Activated CD8-positive, alpha-beta memory T cell treated with anti-CD3 and anti-CD28 coated beads, Interleukin-2, amount 50 U/mL, for 4 hours (primary cell): Measurements from ENCODE around the gene FXYD7.

Experiments used
- DNase-seq: peaks from one replicate; pipeline ENCODE4 v3.0.0-alpha.2; 2020

FXYD7 gene

DNA sequence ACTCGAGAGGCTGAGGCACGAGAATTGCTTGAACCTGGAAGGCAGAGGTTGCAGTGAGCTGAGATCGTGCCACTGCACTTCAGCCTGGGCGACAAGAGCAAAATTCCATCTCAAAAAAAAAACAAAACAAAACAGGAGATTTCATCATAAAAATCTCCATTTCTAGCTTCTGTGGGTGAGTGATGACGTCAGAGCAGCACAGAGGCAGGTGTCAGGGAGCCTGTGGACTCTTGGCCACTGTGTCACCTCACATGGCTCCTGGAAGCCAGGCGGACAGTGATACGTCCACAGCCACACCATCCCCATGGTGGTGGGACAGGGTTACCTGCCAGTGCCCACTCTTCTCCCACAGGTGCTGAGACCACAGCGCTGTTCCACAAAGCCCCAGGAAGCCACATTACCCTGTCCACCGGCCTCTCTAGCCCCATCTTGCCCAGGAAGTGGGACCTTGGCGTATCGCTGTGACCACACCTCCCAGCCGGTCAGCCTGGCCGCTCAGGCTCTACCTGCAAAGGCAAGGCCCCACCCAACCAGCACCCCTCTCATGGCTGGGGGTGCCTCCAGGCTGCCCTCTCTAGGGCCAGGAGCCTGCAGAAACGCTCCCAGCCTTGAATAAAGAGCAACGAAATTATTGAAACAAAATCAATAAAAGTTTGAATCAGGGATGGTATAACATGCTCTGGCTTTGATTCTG lies 29.9 kb upstream of the FXYD7 start:
- DNase-seq = no peak

DNA sequence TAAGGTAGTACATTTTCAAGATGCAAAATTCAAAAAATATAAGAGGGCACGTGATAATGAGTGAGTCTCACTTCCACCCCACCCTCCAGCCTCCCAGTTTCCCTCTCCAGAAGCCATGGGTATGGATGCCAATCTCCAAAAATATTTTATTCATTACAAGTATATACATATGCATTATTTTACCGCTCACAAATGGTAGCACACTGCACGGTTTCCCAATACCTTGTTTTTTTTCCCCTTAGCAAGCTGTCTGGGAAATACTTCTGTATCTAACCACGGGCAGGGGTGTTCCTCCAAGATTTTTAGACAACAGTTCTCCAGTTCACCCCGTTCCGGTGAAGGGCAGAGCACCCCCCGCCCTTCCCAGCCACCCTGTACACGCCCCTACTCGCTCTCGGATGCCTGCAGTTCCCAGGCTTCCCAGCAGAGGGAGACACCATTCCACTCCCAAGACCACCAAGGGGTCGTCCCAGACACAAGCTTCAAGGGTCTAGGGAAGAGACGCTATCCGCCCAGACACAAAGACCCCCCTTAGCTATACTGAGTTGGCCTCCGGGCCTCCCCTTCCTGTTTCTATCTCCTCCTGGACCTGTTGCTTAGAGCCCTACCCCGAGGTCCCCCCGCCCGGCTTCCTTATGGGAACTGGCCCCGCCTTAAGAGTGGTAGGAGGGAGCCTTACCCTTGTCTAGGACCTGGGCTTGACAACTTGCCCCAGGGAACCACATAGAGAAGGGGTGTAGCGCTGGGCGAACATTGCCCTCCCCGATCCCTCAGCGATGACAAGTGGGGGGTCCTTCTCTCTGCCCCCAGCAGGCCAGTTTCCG lies 28.5 kb upstream of the FXYD7 start:
- DNase-seq = peak; percentile 76

DNA sequence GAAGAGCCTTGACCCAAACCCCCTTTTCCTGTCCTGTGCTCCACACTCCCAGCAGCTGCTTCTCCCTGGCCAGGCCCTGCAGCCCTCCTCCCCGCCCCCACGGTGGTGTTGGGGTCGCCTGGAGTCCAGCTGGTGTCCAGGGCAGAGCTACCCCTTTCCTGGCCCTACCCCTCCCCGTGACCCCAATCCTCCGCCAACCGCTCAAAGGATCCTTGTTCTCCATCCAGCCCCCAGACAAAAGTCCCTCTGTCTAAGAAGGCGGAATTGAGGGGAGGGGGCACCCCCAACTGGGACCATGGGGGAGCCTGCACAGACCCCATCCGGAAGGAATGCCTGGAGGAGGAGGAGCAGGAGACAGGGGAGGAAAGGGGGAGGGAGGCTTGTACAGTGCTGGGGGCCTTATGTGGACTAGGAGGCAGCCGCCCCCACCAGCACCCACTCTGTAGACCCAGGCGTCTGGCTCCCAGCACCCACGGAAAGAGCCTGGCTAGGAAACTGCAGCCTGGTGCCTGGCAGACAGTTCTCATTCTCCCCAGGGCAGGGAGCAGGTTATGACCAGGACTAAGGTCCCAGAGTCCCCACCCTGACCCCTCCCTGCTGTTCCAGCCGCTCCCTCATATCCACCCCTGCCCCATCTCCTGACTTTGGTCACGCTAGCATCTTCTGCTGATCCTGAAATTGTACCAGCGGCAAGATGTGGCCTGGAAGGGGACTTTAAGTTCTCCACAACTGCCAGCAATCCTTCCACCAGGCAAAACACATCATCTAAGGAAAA lies 27.7 kb upstream of the FXYD7 start, which contains the start of gene FXYD3:
Gene FXYD3, plus strand, starts transcription at position 647 of the 775 bp plus-strand sequence. CDS start 3,554 bp downstream, outside the sequence.
- no peak for DNase-seq

DNA sequence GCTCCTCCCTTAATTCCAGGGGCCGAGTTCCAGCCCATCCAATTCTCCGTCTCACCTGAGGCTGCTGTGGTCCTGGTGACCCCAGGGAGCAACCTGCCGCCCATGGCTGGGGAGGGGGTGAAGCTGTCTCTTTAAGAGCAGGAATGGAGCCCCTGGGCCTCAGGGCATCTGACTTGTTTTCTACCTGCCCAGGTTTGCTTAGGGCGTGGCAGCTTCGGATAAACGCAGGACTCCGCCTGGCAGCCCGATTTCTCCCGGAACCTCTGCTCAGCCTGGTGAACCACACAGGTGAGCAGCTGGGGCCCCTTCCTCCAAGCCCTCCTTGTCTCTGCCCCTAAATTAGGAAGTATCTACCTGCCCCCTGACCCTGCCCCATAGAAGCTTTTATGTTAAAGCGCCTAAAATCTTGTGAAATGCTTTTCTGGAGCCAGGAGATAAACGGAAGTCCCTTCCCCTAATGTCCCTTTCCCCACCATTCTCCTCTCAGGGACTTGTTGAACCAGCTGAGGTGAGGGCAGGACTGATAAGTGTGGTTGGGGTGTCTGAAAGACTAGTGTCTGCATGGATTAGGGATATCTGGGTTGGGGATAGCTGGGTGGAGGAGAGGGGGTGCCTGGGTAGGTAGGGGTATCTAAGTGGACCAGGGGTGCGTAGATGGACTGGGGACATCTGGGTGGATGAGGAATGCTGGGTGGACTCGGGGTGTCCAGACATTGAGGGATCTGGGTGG lies 26.8 kb upstream of the FXYD7 start:
- DNase-seq = no peak

DNA sequence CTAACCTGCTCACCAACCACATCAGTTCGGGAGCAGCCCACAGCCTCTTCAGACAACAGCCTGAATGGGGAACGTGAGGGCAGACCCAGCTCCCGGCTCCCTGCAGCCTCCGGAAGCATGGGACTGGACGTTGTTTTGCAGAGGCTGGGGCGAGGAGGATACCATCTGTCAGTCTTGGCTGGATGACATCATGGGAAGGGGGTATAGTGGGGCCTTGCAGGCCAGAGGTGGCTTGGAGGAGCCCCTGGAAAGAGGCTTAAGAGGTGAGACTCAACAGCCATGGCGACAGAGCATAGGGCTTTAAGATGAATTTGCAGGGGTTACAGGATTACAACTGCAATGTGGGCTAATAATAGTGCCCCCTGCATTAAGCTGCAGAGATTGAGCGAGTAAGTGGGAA lies 25.9 kb upstream of the FXYD7 start:
- no peak for DNase-seq

DNA sequence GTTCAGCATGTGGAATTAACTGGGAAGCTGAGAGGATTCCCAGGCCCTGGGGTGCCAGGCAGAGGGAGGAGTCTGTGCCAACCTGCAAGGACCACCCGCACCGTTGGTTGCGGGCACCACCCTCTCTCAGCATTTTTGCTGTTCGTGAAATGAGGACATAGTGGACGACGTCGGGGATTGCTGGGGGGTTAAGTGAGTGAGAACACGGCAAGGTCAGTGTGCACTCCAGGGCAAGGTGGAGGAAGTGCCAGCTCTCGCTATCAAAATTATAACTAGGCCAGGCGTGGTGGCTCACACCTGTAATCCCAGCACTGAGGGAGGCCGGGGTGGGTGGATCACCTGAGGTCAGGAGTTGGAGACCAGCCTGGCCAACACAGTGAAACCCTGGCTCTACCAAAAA lies 25.3 kb upstream of the FXYD7 start:
- no peak for DNase-seq

DNA sequence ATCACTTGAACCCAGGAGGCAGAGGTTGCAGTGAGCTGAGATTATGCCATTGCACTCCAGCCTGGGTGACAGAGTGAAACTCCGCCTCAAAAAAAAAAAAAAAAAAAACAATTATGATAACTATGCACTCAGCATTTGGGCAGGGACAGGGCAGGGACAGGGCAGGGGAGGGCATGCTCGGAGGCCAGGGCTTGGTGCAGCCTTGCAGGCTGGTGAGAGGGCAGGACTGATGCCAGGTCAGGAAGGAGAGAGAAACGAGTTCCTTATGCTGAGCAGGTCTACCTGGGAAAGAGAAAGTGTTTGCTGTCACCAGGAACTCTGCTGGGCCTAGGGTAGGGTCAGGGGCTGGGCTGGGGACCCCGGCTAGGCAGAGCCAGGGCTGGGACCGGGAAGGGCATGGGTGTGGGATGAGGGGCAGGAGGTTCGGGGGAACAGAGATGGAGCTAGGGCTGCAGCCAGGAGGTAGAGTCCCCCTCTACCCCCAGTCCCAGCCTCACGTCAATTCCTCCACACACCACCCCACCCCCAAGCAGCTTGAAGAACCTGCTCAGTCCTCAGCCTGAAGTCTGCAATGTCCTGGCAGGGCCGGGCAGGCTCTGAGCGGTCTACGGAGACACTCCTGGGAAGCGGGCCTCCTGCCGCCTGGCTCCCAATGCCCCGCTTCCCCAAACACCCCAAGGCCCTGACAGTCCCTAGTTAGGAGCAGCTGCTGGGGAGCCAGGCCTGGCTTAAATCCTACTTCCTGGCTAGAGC lies 24.6 kb upstream of the FXYD7 start:
- no peak for DNase-seq

DNA sequence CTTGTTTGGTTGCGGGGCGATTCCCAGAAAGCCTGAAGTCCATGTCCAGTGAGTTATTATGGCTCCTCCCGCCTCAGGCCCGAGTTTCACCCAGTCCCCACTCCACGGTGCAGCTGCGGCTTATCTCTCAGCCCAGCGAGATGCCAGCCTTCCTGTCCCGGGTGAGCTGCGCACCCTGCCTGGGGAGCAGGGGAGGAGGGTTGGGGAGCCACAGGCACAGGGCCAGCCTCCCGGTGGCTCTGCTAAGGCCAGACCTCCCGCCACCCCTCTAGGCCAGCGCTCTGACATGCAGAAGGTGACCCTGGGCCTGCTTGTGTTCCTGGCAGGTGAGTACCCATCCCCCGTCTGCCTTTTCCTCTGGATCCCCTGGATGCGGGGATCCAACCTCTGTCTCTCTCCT lies 24.0 kb upstream of the FXYD7 start:
- DNase-seq = no peak

DNA sequence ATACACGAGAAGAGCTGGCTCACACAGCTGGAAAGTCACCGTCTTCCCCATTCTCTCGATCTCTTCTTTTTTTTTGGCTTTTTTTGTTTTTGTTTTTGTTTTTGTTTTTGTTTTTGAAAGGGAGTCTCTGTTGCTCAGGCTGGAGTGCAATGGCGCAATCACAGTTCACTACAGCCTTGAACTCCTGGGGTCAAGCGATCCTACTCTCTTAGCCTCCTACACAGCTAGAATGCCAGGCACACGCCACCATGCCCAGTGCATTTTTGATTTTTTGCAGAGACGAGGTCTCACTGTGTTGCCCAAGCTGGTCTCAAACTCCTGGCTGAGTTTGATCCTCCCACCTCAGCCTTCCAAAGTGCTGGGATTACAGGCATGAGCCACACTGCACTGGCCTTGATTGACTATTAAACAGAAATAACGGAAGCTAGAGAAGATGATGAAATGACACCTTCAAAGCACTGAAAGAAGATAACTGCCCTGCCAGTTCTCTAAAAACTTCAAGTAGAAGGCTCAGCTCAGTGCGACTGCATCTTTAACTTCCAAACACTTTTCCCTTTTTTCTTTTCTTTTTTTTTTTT lies 23.4 kb upstream of the FXYD7 start:
- DNase-seq = no peak

DNA sequence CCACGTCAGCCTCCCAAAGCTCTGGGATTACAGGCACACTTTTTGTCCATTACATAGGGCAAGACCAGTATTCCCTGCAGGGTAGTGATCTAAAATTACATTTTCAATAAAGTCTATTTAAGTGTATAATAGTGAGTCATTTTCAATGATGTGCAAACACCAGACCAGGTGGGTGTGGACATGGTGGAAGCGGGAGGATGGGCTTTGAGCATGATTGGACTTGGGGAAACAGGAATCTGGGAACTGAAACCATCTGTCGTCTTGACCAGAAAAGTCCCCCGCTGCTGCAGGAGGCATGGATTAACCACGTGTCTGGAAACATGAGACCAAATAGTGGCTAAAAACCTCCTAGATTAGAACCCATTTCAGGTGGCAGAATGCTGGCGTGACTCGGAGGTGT lies 22.6 kb upstream of the FXYD7 start:
- DNase-seq = no peak

DNA sequence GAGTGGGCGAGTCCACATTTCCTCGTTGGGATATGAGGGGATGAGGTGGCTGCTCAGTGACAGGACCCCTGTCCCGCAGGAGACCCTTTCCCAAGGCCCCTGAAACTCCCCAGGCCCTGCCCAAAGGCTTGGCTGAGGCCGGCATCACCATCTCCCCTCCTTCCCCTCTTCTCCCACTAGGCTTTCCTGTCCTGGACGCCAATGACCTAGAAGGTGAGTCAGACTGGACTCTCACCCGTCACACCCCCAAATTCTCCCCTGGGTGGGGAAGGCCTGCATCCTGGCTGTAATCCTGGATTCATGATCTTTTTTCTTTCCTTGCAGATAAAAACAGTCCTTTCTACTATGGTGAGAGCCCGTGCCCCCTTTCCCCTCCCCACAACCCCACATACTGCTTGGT lies 22.2 kb upstream of the FXYD7 start:
- no peak for DNase-seq

DNA sequence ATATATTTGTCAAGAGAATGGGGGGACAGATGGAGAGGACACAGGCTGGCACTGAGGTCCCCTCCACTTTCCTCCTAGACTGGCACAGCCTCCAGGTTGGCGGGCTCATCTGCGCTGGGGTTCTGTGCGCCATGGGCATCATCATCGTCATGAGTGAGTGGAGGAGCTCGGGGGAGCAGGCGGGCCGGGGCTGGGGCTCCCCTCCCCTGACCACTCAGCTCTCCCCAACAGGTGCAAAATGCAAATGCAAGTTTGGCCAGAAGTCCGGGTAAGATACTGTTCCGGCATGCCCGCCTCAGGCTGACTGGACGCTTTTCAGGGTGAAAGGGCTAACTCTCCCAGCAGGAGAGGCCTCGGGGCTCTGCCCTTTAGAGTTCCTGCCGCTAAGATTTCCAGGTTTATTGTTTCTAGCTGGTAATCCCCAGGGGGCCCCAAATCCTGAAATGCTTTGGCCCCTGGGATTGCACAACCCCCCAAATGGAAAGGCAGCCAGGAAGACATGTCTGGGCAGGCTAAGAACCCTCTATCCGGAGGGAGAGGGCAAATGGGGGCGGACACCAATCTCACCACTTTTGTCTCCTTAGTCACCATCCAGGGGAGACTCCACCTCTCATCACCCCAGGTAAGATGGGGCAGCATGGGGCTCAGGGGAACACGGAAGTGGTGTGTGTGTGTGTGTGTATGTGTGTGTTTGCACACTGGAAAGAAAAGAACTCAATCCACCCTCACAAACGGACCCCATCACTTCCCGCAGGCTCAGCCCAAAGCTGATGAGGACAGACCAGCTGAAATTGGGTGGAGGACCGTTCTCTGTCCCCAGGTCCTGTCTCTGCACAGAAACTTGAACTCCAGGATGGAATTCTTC lies 20.1 kb upstream of the FXYD7 start:
- DNase-seq = no peak

DNA sequence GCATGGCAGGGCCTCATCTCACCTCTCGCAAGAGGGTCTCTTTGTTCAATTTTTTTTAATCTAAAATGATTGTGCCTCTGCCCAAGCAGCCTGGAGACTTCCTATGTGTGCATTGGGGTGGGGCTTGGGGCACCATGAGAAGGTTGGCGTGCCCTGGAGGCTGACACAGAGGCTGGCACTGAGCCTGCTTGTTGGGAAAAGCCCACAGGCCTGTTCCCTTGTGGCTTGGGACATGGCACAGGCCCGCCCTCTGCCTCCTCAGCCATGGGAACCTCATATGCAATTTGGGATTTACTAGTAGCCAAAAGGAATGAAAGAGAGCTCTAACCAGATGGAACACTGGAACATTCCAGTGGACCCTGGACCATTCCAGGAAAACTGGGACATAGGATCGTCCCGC lies 19.5 kb upstream of the FXYD7 start:
- DNase-seq = no peak

DNA sequence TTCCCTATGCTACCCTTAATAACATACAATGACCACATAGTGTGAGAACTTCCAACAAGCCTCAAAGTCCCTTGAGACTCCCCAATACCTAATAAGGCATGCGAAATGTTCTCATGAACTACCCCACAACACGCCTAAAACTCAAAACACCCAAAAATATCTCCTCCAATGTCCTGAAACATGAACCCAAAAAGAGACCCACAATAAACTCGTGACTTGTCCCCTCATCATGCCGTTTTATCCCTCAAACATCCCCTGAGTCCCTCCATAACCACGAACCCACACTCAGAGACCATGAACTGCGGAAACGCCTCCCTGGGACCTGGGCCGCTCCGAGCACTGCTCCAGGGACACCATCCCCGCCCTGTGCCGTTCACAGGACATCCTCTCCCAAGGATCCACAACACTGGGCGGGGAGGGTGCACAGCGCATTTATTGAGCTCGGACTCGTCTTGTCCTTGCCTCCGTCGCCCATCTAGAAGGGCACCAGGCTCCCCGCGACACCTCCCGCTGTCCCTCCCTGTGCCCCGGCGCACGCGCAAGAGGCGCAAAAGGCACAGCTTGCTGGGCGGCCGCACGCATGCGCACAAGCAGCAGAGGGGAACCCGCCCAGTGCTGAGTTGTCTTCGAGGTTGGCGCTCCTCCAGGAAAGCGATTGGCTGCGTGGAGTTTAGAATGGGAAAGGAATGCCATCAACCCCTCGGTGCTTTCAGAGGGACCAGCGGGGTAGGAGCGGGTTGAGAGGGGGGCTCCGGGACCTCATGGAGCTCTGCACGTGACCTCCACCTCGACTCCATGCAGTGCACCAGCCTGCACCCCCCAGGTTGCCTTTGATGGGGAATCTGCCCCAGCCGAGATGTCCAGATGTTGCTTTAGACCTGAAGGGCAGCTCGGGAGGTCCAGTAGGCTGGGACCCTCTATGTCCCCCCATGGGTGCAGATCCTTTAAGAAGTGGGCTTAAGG lies 18.7 kb upstream of the FXYD7 start:
- peak; percentile 83 for DNase-seq

DNA sequence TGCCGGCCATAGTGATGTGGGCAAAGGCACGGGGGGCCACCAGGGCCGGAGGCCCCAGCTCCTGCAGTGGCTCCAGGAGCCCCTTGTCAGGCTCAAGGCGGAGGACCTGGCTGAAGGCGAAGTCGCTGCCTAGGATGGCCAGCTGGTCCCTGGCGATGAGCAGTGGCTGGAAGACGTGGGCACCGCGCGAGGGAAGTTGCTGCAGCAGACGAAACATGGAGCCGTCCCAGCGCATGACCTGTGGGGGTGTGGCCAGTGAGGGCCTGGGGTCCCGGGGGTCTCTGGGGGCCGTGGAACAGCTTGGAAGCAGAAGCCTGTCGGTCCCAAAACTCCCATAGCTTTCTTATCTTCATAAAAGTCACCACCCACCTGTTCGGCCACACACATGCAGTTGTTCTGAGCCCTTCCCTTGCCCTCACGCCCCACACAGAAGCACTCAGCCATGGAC lies 17.8 kb upstream of the FXYD7 start:
- no peak for DNase-seq

DNA sequence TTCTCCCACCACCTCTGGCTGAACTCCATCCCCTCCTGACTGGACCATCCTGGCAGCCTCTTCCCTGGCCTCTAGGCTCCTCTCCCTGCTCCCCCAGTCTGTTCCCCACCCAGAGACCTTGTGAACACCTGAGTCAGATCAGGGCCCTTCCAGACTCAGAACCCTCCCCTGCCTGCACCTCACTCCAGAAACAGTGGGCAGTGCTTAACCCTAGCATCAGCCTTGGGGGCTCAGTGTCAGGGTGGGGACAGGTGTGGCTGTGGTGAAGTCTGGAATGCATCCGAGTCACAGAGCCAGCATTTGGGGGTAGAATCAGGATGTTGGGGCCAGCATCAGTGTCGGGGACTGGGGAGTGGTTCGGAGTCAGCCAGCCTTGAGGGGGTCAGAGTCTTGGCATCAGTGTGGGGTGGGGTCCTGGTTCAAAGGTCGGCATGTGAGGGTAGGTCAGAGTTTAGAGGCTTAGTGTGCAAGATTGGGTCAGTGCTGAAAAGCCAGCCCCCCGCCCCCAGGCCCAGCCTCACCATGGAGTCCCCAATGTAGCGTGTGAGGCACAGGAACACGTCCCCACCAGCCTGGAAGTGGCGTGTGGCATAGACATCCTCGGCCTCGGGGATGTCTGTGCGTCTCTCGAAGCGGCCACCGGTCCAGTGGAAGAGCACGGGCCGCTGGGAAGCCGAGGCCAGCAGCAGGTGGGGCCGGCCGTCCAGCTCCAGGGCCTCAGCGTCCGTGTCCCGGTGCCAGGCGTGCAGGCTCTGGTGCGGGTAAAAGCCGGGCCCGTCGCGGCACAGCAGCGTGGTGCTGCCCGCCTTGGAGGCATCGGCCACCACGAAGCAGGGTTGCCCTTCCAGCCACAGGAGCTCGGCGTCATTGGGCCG lies 17.1 kb upstream of the FXYD7 start:
- no peak for DNase-seq

DNA sequence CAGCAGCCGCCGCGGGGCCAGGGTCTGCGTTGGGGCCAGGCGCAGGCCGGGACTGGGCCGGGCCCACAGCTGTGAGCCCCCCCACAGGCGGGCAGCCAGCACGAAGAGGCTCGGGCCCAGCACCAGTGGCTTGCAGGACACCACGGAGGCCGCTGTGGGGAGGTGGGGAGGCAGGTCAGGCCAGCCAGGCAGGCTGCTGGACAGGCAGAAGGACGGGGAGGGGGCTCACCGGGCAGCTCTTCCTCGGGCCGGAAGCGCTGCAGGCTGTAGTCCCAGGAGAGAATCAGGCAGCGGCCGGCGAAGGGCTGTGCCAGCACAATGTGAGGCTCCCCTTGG lies 16.5 kb upstream of the FXYD7 start:
- DNase-seq = no peak

DNA sequence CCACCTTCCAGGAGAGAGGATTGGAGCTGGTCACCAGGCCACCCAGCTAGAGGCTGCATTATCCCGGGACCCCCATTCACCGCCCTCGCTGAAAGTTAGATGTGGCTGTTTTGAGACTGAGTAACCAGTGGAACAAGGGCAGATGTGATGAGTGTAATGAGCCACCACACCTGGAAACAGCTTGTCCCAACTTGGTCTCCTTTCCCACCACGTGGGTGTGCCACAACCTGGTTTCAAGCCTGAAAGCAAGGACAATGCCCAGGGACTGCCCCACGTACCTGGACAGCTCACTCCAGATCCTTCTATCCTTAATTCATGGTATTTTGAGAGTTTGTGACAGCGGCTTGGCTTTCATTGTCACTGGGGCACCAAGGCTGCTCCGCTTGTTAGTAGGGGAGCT lies 15.2 kb upstream of the FXYD7 start:
- DNase-seq = no peak
